GM19043 (cell line): ENCODE measurements around the gene BACH2.
"Not testable (repeated sequence)": the region's sequence is repeated elsewhere in the genome, so short reads cannot be mapped to it uniquely, and the experiment has no call there.

ENCODE experiments used
- ATAC-seq: cut with Tn5 transposase; IDR thresholded peaks from one replicate; pipeline ENCODE4 v1.9.1; 2021; ENCODE audit warnings: low read depth; ENCODE audit not compliant: unreplicated experiment

Gene BACH2

DNA sequence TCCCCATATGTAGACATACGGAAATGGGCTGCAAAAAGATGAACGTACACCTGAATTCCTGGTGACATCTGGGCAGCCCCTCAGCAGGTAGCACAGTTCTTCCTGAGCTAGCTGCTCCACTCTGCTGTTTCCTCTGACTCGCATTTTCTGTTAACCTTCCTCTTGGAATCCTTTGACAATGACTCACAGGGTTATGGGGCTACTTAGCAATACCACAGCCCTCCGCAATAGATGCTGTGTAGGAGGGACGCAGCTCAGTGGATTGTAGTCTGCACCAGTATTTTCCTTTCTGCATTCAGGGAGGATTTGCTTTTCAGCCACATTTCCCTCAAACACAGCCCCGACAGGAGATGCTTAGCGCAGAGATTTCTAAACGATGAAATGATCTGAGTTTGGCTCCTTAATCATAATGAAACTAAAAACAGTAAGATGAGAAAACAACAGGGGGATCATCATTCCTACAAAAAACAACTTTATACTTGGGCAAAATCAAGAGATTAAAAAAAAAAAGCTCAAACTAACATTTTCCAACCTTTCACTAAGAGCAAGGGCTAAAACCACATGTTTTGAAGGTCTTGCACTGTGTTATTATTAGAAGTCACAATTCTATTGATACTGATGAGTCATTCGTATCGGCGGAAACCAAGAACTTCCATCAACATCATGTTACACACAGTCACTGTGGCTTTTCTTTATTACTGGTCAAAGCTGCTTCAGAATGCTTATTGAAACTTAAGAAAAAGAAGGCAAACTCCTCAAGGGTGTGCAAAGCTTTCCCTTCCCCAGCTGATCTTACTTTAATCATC lies 12.2 kb downstream of the BACH2 start:
- ATAC-seq, result peak; percentile 74

DNA sequence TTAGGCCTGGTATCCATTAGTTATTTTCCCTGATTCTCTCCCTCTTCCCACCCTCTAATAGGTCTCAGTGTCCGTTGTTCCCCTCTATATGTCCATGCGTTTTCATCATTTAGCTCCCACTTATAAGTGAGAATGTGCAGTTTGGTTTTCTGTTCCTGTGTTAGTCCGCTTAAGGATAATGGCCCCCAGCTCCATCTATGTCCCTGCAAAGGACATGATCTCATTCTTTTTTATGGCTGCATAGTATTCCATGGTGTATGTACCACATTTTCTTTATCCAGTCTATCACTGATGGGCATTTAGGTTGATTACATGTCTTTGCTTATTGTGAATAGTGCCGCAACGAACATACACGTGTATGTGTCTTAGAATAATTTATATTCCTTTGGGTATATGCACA lies 14.4 kb downstream of the BACH2 start:
- ATAC-seq, result not testable (repeated sequence)

DNA sequence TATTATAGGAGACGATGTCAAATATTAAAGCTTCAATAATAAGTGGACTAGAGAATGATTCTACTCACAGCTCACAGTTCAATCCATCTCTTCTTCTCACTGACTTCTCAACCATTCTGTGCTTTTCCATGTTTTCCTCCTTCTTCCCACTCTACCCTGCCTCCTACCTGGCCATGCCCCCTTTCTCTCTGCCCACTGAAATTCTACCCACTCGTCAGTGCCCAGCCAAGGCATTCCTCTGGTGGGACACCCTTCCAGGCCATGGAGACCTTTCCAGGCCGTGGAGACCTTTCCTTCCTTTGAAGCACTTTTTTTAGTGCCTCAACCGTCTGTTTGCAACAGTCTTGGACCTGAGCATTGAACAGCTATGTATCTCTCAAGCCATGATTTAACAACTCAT lies 18.5 kb downstream of the BACH2 start:
- ATAC-seq, result no peak

DNA sequence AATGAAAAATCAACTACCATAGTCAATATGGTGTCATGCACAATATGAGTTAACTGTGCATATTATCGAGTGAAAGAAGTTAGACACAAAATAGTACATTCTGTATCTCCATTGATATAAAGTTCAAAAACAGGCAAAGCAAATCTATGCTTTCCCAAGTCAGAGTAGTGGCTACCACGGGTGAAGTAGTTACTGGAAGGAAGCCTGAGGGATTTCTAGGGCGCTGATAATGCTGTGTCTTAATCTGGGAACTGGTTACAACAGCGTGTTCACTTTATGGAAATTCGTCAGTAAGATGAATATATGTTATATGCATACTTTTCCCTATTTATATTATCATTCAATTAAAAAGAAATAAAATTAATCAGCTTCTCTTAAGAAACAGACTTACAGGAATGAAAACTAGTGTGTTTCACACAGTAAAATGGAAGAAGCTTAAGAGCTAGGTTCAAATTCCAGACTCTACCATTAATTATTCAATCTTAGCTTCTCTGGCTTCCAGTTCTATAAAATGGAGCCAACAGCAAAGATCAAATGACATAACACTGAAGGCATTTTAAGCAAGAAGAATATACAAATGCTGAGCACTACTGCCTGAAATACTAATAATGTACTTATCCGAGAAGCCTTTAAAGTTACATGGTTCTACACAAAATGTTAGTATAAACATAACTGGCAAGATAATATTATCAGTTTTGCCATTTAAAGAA lies 19.2 kb downstream of the BACH2 start:
- ATAC-seq, result no peak

DNA sequence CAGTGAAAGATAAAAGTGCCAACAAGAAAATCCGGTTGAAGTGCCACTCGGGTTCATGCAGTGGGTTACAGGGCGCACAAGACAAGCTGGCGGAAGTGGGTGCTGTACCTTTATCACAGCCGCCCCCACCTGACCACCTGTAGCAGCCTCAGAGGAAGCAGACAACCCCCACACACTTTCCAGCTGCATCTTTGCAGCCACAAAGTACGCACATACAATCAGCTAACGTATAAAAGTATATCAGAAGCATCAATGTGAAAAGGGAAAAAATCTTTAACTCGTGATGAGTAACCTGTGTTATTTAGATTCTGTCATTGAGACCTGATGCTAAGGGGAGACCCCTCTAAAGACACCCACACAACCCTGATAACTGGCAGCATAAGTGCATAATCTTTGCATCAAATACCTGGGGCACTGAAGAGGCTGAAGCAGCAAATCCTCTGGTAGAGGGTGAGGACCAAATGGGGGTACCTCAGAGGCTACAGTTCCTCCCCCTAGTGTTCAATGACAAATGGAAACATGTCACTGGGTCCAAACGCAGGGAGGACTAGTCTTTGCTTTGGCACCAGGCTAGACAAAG lies 22.1 kb downstream of the BACH2 start:
- no peak for ATAC-seq

DNA sequence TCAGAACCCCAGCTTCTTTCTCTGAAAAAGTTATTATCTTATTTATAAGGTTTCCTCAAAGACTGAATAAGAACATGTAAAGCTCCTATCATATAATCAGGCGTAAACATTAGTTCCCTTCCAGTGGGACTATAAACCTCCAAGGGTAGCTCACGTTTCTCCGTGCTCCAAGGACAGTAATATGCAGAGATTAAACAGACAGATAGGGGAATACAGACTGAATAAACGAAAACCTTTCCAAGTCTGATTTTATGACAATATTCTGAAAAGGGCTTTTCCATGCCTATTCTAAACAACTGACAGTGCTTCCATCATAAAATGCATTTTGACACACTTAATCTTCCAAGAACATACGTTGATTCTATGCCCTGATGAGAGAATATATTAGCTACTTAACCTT lies 22.8 kb downstream of the BACH2 start:
- ATAC-seq, result no peak

DNA sequence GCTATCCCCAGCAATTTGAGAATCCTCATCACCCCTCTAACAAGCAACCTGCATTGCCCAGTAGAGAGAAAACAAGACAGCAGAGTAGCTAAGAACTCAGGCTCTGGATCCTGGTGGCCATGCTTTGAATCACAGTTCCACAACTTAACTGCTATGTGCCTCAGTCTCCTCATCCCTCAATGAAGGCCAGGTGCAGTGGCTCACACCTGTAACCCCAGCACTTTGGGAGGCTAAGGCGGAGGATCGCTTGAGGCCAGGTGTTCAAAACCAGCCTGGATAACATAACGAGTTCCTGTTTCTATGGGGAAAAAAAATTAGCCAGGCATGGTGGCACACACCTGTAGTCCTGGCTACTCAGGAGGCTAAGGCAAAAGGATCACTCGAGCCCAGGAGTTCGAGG lies 23.7 kb downstream of the BACH2 start:
- ATAC-seq, result no peak

DNA sequence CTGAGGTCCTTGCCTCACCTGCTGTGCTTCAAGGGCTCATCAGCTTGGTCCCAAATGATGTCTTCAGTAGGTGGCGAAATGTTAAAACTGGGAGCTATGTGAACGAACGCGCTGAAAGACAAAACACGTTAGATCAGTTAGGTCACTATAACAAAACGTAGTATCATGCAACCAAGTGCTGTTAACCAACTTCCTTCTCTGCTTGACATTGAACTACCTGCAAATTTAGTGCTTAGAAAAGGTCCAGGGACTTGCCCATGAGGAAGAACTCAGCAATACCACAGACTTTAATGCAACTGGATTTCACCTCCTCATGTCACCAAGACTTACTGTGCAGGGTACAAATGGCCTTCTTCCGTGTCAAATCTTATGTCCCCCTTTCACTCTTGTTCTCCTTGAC lies 24.8 kb downstream of the BACH2 start:
- no peak for ATAC-seq

DNA sequence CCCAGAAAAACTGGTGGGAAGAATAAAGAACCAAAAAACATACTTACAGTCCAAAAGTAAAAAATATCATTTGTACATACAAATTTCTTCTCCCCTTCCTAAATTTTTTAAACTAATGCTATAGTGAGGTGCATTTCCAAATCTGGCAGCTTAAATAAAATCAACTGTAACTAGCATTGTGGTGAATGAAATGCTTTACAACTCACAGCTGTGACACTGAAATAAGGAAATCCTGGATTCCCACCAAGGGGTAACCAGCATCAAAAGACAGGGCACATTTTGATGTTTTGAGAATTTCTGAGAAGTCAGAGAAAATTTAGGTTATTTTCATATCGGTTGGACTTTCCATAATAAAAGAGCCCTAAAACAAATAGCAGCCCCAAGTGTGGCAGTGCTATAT lies 27.3 kb downstream of the BACH2 start:
- ATAC-seq, result no peak

DNA sequence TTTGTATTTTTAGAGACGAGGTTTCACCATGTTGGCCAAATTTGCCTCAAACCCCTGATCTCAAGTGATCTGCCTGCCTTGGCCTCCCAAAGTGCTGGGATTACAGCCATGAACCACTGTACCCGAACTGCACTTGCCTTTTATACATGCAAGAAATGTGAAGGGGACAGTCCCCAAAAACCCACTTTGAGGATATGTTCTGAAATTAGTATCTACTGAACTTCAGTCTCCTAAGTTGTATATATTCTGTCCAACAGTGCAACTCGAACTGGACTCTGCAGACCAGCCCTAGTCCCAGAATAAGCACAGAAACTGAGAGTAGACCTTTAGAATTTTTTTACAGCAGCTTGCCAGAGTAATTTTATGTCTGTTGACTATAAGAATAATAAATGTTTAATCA lies 28.5 kb downstream of the BACH2 start:
- ATAC-seq, result no peak

DNA sequence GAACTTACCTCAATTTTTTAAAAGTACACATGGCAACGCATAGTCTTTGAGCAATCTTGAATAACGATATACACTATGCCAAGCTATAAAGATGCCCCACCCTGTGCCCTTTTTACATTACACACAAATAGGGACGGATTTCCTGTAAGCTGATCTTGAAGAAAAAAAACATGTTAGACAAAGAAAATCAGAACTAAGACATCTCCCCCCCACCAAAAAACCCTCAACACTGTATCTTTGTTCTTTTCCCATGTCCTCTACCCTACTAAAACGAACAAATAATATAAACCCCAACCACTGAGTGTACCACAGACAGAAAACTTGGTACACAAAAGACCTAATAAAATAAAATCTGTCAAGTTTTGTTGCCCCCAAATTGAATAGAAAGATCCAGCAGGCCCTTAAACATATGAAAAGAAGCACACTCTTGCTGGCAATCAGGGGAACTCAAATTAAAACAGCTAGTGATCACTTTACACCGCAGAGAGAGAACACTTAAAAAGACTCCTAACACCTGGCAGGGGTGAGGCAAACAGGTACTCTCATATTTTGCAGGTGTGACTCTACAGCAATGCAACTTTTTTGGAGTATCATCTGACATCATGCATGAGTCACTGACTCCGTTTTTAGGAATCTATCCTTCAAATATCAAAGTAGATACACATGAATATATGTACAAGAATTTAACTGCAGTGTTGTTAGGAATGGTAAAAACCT lies 29.6 kb downstream of the BACH2 start:
- no peak for ATAC-seq

DNA sequence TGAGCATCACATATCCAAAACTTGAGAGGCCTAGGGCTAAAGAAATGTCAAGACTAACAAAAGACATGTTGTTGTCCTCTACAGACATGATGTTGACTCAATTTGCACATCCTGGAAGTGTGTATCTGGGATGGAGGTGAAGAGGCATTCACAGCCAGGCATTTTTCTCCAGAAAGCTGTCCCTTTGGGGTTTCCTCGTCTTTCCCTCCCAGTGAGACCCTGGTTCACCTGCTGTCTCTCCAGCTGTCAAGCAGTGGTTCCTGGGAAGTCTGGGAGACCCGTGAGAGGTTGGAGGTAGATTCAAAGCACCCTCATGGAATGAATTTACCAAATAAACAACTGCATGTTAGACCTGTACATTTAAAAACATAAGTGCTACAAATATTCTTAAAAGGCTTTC lies 32.1 kb downstream of the BACH2 start:
- ATAC-seq, result no peak

DNA sequence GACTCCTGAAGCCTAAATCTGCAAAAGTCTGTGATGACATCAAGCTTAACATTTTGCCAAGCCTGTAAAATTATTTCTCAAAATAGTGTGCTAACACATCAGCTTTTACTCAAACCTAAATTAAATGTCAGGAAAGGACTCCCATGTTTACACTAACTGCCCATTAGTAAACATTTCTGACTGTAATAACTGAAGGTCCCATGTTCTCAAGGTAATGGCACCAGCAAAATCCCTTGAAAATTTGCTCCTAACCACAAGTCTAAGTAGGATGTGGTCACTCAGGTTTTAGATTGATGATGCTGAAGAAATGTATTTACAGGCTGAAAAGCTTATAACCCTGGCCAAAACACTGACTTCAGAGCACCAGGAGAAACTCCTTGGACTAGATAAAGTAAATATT lies 33.0 kb downstream of the BACH2 start:
- ATAC-seq, result no peak

DNA sequence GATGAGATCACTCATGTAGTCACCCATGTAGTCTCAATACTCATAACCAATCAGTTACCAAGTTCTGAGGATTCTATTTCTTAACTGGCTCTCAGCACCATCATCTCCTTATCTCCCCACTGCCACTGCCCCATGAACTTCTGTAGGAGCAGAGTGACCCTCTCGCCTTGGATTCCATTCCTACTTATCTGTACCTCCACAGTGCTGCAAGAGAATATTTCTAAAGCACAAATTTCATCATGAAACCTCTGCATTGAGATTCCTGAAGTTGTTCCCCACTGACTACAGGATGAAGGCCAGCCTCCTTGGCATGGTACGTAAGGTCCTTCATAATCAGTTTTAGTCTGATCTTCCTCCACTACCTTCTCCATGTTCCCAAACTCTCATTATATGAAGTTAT lies 34.8 kb downstream of the BACH2 start:
- no peak for ATAC-seq

DNA sequence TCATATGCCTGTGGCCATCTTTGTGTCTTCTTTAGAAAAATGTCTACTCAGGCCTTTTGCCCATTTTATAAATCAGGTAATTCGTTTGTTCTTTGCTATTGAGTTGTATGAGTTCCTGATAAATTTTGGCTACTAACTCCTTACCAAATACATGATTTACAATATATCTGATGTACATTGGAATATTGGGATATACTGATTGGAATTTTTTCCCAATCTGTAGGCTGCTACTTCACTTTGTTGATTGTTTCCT lies 39.2 kb downstream of the BACH2 start:
- ATAC-seq, result no peak

DNA sequence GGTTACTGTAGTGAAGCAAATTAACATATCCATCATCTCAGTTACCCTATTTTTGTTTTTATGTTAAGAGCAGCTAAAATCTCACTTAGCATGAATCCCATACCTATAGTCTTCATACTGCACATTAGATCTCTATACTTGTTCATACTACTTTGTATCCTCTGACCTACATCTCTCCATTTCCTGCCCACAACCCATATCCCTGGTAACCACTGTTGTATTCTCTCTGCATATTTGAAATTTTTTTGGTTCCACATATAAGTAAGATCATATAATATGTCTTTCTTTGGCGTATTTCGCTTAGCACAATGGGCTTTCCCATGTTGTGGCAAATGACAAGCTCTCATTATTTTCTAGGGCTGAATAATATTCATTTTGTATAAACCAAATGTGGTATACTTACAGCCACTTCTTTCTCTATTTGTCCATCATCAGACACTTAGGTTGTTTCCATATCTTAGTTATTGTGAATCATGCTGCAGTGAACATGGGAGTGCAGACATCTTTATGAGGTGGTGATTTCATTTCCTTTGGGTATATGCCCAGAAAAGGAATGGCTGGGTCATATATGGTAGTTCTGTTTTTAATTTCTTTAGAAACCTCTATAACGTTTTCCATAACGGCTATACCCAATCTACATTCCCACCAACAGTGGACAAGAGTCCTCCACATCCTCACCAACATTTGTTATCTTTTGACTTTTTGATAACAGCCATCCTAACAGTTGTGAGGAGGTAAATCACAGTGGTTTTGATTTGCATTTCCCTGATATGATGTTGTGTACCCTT lies 39.8 kb downstream of the BACH2 start:
- no peak for ATAC-seq

DNA sequence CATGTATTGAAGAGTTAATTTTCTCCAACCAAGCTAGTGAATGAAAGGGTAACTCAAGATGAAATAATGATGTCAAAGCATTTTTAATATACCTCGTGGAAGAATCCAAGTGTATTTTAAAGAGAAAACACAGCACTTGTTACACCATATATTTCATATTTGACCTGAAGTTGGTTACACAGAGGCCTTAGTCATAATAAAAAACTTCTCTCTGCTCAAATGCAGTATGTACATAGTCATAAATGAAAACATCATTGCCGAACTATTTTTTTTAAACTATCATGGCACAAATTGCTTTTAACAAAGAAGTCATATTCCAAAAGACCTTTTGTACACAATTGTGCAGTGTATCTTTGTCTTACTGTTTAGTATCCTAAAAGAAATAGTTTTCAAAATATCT lies 43.0 kb downstream of the BACH2 start:
- ATAC-seq, result no peak

DNA sequence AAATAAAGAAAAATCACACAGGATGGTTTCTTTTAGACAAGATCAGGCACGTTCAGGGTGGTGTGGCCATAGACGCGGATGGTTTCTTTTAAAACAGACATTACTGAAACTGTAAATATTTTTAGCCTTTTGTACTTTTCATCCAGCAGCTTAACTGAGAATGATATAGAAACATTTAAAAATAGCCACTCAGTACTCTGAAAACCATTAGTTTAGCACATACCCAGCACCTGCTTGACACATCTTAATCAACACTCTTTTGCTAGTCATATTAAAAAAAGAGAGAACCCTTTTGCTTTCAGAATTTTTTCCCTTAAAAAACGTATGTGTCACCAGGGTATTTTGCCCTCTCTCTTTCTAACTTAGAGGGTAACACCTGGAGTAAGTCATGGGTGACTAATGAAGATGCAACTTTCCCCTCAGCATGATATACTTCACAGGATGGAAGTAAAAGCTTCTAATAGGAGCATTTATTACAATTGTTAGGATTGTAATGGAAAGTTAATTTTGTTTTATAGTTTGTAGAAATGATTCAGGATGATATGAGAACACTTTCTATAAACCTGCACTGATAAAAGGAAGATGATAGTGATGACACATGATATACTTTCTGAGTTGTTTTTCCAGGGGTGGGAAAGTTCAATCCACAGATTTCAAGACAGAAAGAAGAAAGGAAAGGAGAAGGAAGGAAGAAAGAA lies 45.2 kb downstream of the BACH2 start:
- peak; percentile 91 for ATAC-seq

DNA sequence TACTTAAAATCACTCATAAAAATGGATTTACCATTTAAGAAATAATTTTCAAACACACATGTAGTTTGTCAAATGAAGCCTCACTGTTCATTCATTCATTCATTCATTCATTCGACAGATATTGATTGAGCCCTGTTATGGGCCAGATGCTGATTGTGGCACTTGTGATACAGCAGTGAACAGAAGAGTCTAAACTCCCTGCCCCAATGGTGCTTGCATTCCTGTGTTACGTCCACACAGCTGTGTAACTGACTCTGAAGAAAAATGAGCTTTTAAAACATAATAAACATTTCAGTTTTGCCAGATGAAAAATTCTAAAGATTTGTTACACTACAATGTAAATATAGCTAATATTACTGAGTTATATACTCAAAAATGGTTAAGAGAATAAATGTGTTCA lies 46.2 kb downstream of the BACH2 start:
- no peak for ATAC-seq

DNA sequence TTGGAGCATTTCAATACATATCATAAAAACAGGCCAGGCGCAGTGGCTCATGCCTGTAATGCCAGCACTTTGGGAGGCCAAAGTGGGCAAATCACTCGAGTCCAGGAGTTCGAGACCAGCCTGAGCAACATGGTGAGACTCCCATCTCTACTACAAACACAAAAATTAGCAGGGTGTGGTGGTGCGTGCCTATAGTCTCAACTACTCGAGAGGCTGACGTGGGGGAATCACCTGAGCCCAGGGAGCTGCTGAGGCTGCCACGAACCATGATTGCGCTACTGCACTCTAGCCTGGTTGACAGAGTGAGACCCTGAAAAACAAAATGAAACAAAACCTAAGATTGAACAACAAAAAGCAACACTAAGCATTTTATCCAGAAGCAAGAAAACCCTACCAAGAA lies 47.2 kb downstream of the BACH2 start:
- ATAC-seq, result no peak
